ENCODE data around the gene METTL27. TPM values are rescaled to one million over a fixed set of nuclear protein-coding genes. Genes with fewer than 3 reads are reported as not detected.

The METTL27 gene
- total RNA-seq (not detected), polyA plus RNA-seq (not detected)

GRCh38 chr7:73842067-73842976 is at the start of gene METTL27:
METTL27 (minus strand) TSS chr7:73842516; CDS start chr7:73842140, 376 bp downstream.
- Mint-ChIP-seq H3K27ac (peak within 1 kb of the TSS in 7 of 8 donors; percentile 41 to 84 (median 66)), H3K36me3 (no peaks in the 10 kb centered on the region), H3K27me3 (peaks cover 3 to 9% of the 10 kb centered on the region in 2 donors), H3K4me1 (peaks cover 8 to 24% (median 8%) of the 10 kb centered on the region in 3 donors), H3K9me3 (no peaks in the 10 kb centered on the region), H3K4me3 (peak within 1 kb of the TSS; percentile 82 to 93 (median 87))
- H3K9me3 ChIP-seq (ENCODE audit: low read length), result no peaks in the 10 kb centered on the region
- H3K36me3 ChIP-seq (ENCODE audit: insufficient read depth, low read length), result no peaks in the 10 kb centered on the region
- CTCF ChIA-PET, result interaction anchor here (0.5 to 2.6 kb wide), 4 partner anchors 8 to 24 kb away, joined by 3 to 10 read pairs (median 4); no protein-coding TSS in a partner anchor
- H3K27ac ChIP-seq (ENCODE audit: low read depth, low read length), result peak within 1 kb of the TSS; percentile 51
- DNase-seq, result peak; percentile 84 to 92 (median 85)
- POLR2A ChIA-PET, result no interaction called here
- H3K4me1 ChIP-seq (ENCODE audit: insufficient read depth, low read length), result peaks cover 6% of the 10 kb centered on the region
- no peaks in the 10 kb centered on the region for H3K27me3 ChIP-seq (ENCODE audit: insufficient read depth, low read length, poor library complexity, severe bottlenecking)
- peak within 1 kb of the TSS; percentile 66 for H3K4me3 ChIP-seq (ENCODE audit: low read length)

GRCh38 chr7:73891178-73891885 is 49.0 kb upstream of the METTL27 start:
- no peaks in the 10 kb centered on the region for H3K36me3 ChIP-seq (ENCODE audit: insufficient read depth, low read length)
- peaks cover 0 to 4% (median 3%) of the 10 kb centered on the region in 5 donors for H3K9me3 Mint-ChIP-seq
- no peak overlapping the region for H3K27ac ChIP-seq (ENCODE audit: low read depth, low read length)
- no peak overlapping the region for H3K27ac Mint-ChIP-seq
- DNase-seq, result no peak
- H3K4me3 ChIP-seq (ENCODE audit: low read length), result no peak overlapping the region
- H3K36me3 Mint-ChIP-seq, result peaks cover 0 to 1% (median 0%) of the 10 kb centered on the region in 3 donors
- H3K4me3 Mint-ChIP-seq, result peak overlapping the region in 1 of 7 donors; percentile 51
- H3K27me3 ChIP-seq (ENCODE audit: insufficient read depth, low read length, poor library complexity, severe bottlenecking), result no peaks in the 10 kb centered on the region
- peaks cover 0 to 3% (median 0%) of the 10 kb centered on the region in 3 donors for H3K4me1 Mint-ChIP-seq
- ChIA-PET POLR2A (no interaction called here), CTCF (no interaction called here)
- H3K9me3 ChIP-seq (ENCODE audit: low read length), result no peaks in the 10 kb centered on the region
- H3K4me1 ChIP-seq (ENCODE audit: insufficient read depth, low read length), result no peaks in the 10 kb centered on the region
- H3K27me3 Mint-ChIP-seq, result peaks cover 9 to 36% of the 10 kb centered on the region in 2 donors

- no peak overlapping the region for H3K4me3 Mint-ChIP-seq
- no peaks in the 10 kb centered on the region for H3K9me3 ChIP-seq (ENCODE audit: low read length)
- H3K27me3 ChIP-seq (ENCODE audit: insufficient read depth, low read length, poor library complexity, severe bottlenecking), result no peaks in the 10 kb centered on the region
- peaks cover 13 to 37% of the 10 kb centered on the region in 2 donors for H3K27me3 Mint-ChIP-seq
- no peak overlapping the region for H3K4me3 ChIP-seq (ENCODE audit: low read length)
- H3K27ac Mint-ChIP-seq, result no peak overlapping the region
- H3K4me1 Mint-ChIP-seq, result peaks cover 0 to 3% (median 0%) of the 10 kb centered on the region in 3 donors
- no peak overlapping the region for H3K27ac ChIP-seq (ENCODE audit: low read depth, low read length)
- ChIA-PET CTCF (no interaction called here), POLR2A (no interaction called here)
- H3K9me3 Mint-ChIP-seq, result peaks cover 0 to 1% (median 0%) of the 10 kb centered on the region in 5 donors
- H3K4me1 ChIP-seq (ENCODE audit: insufficient read depth, low read length), result no peaks in the 10 kb centered on the region
- H3K36me3 ChIP-seq (ENCODE audit: insufficient read depth, low read length), result no peaks in the 10 kb centered on the region
- DNase-seq, result no peak
- H3K36me3 Mint-ChIP-seq, result peaks cover 0 to 1% (median 0%) of the 10 kb centered on the region in 3 donors
These were observed 48.3 kb upstream of the METTL27 start for GRCh38 chr7:73890555-73891147.

- Histone ChIP-seq H3K27me3 (ENCODE audit: insufficient read depth, low read length, poor library complexity, severe bottlenecking) (no peaks in the 10 kb centered on the region), H3K27ac (ENCODE audit: low read depth, low read length) (no peak overlapping the region), H3K9me3 (ENCODE audit: low read length) (no peaks in the 10 kb centered on the region), H3K36me3 (ENCODE audit: insufficient read depth, low read length) (no peaks in the 10 kb centered on the region), H3K4me3 (ENCODE audit: low read length) (no peak overlapping the region), H3K4me1 (ENCODE audit: insufficient read depth, low read length) (no peaks in the 10 kb centered on the region)
- Mint-ChIP-seq H3K27me3 (peaks cover 12 to 34% of the 10 kb centered on the region in 2 donors), H3K4me3 (no peak overlapping the region), H3K36me3 (peaks cover 0 to 1% (median 0%) of the 10 kb centered on the region in 3 donors), H3K27ac (no peak overlapping the region), H3K4me1 (peaks cover 0 to 3% (median 0%) of the 10 kb centered on the region in 3 donors), H3K9me3 (no peaks in the 10 kb centered on the region)
- DNase-seq, result no peak
- POLR2A ChIA-PET, result no interaction called here
- CTCF ChIA-PET, result no interaction called here
These were observed 46.6 kb upstream of the METTL27 start for GRCh38 chr7:73888959-73889358.

GRCh38 chr7:73887762-73888161 is 45.4 kb upstream of the METTL27 start:
- DNase-seq, result no peak
- no peak overlapping the region for H3K27ac Mint-ChIP-seq
- H3K36me3 Mint-ChIP-seq, result peaks cover 0 to 1% (median 0%) of the 10 kb centered on the region in 3 donors
- Histone ChIP-seq H3K9me3 (ENCODE audit: low read length) (no peaks in the 10 kb centered on the region), H3K36me3 (ENCODE audit: insufficient read depth, low read length) (no peaks in the 10 kb centered on the region), H3K4me3 (ENCODE audit: low read length) (no peak overlapping the region), H3K4me1 (ENCODE audit: insufficient read depth, low read length) (no peaks in the 10 kb centered on the region), H3K27me3 (ENCODE audit: insufficient read depth, low read length, poor library complexity, severe bottlenecking) (no peaks in the 10 kb centered on the region), H3K27ac (ENCODE audit: low read depth, low read length) (no peak overlapping the region)
- H3K4me3 Mint-ChIP-seq, result no peak overlapping the region
- ChIA-PET POLR2A (no interaction called here), CTCF (no interaction called here)
- no peaks in the 10 kb centered on the region for H3K9me3 Mint-ChIP-seq
- peaks cover 0 to 3% (median 0%) of the 10 kb centered on the region in 3 donors for H3K4me1 Mint-ChIP-seq
- peaks cover 14 to 34% of the 10 kb centered on the region in 2 donors for H3K27me3 Mint-ChIP-seq

GRCh38 chr7:73885975-73886798 is 43.9 kb upstream of the METTL27 start:
- no peaks in the 10 kb centered on the region for H3K36me3 Mint-ChIP-seq
- H3K27ac Mint-ChIP-seq, result peak overlapping the region in 1 of 8 donors; percentile 55
- peaks cover 0 to 3% (median 0%) of the 10 kb centered on the region in 3 donors for H3K4me1 Mint-ChIP-seq
- Histone ChIP-seq H3K27me3 (ENCODE audit: insufficient read depth, low read length, poor library complexity, severe bottlenecking) (no peaks in the 10 kb centered on the region), H3K4me1 (ENCODE audit: insufficient read depth, low read length) (no peaks in the 10 kb centered on the region), H3K9me3 (ENCODE audit: low read length) (no peaks in the 10 kb centered on the region), H3K4me3 (ENCODE audit: low read length) (no peak overlapping the region), H3K36me3 (ENCODE audit: insufficient read depth, low read length) (no peaks in the 10 kb centered on the region), H3K27ac (ENCODE audit: low read depth, low read length) (no peak overlapping the region)
- no peak overlapping the region for H3K4me3 Mint-ChIP-seq
- H3K27me3 Mint-ChIP-seq, result peaks cover 11 to 38% of the 10 kb centered on the region in 2 donors
- DNase-seq, result peak in 1 of 5 donors; percentile 24
- ChIA-PET POLR2A (interaction anchor here (0.5 kb wide), 1 partner anchor 1064 kb away, joined by 4 read pairs; no protein-coding TSS in a partner anchor), CTCF (no interaction called here)
- H3K9me3 Mint-ChIP-seq, result no peaks in the 10 kb centered on the region

- CTCF ChIA-PET, result no interaction called here
These were observed 43.2 kb upstream of the METTL27 start for GRCh38 chr7:73885433-73885974.

More at GRCh38 chr7:73885433-73885974, 43.2 kb upstream of the METTL27 start:
- no peaks in the 10 kb centered on the region for H3K9me3 ChIP-seq (ENCODE audit: low read length)
- H3K4me3 ChIP-seq (ENCODE audit: low read length), result no peak overlapping the region
- H3K9me3 Mint-ChIP-seq, result no peaks in the 10 kb centered on the region
- H3K36me3 ChIP-seq (ENCODE audit: insufficient read depth, low read length), result no peaks in the 10 kb centered on the region
- POLR2A ChIA-PET, result no interaction called here
- peaks cover 11 to 40% of the 10 kb centered on the region in 2 donors for H3K27me3 Mint-ChIP-seq
- H3K27me3 ChIP-seq (ENCODE audit: insufficient read depth, low read length, poor library complexity, severe bottlenecking), result no peaks in the 10 kb centered on the region
- H3K4me1 ChIP-seq (ENCODE audit: insufficient read depth, low read length), result no peaks in the 10 kb centered on the region
- no peaks in the 10 kb centered on the region for H3K36me3 Mint-ChIP-seq
- peaks cover 0 to 2% (median 0%) of the 10 kb centered on the region in 3 donors for H3K4me1 Mint-ChIP-seq
- peak in 1 of 5 donors; percentile 0 for DNase-seq
- no peak overlapping the region for H3K27ac Mint-ChIP-seq
- H3K27ac ChIP-seq (ENCODE audit: low read depth, low read length), result no peak overlapping the region
- no peak overlapping the region for H3K4me3 Mint-ChIP-seq

All from CD8-positive, alpha-beta memory T cell (primary cell).